SK-N-SH (cell line): ENCODE measurements around the gene TMEM44. TPM values are rescaled to one million over a fixed set of nuclear protein-coding genes. Genes with fewer than 3 reads are reported as not detected.

Source experiments
- CTCF ChIA-PET: fragments of 300-600, 350-600 bp; formaldehyde crosslinking; extraction: SDS; loops from one replicate; lab custom pipeline; 2021; lab: Yijun Ruan, JAX
- POLR2A ChIA-PET: fragments of 350-600 bp; sonication (Branson Sonifier 250); formaldehyde crosslinking; extraction: SDS; loops from one replicate; lab custom pipeline; 2020; ENCODE audit warnings: antibody characterized with exemption, inconsistent platforms; lab: Yijun Ruan, JAX
- DNase-seq: peaks from one replicate; pipeline ENCODE4 v3.0.0; 2012
- H2AFZ ChIP-seq: fragments of 200-600 bp; sonication (generic); 2 replicates; pipeline ENCODE4 v1.8.1; 2016; ENCODE audit warnings: antibody characterized with exemption, mild to moderate bottlenecking, low read depth
- H3F3A ChIP-seq: fragments of 200-600 bp; sonication (generic); replicated peaks from 2 replicates; pipeline ENCODE3; 2016; ENCODE audit warnings: antibody characterized with exemption, mild to moderate bottlenecking; ENCODE audit not compliant: insufficient read depth
- H3K27ac ChIP-seq, 2 experiments: fragments of 200-500 bp in 1 of 2; fragments of 200-600 bp in 1 of 2; sonication (Bioruptor generic) in 1 of 2; sonication (generic), shearing (Covaris generic) in 1 of 2; 2 replicates each; pipeline versions ENCODE4 v1.5.1 to v1.6.1; 2014 to 2016; ENCODE audit warnings: low read depth in 2 of 2, inconsistent platforms in 1 of 2, low read length in 1 of 2, mild to moderate bottlenecking in 1 of 2, mixed read lengths in 1 of 2
- H3K27me3 ChIP-seq: fragments of 200-600 bp; sonication (generic), shearing (Covaris generic); 2 replicates; pipeline ENCODE4 v1.6.1; 2016; ENCODE audit warnings: mixed run types; ENCODE audit not compliant: insufficient read depth
- H3K36me3 ChIP-seq, 2 experiments: fragments of 200-500 bp in 1 of 2; fragments of 200-600 bp in 1 of 2; sonication (Bioruptor generic) in 1 of 2; sonication (generic) in 1 of 2; replicated peaks in 1 of 2; 2 replicates each; pipeline versions ENCODE3 to v1.5.1; 2014 to 2016; ENCODE audit warnings: low read length in 1 of 2, mild to moderate bottlenecking in 1 of 2; ENCODE audit not compliant: insufficient read depth in 2 of 2, control insufficient read depth in 1 of 2
- H3K4me1 ChIP-seq, 2 experiments: fragments of 200-500 bp in 1 of 2; fragments of 200-600 bp in 1 of 2; sonication (Bioruptor generic) in 1 of 2; sonication (generic), shearing (Covaris generic) in 1 of 2; 2 replicates each; pipeline versions ENCODE4 v1.5.1 to v1.6.1; 2014 to 2016; ENCODE audit warnings: low read depth in 1 of 2, low read length in 1 of 2, mixed run types in 1 of 2; ENCODE audit not compliant: insufficient read depth in 2 of 2, control insufficient read depth in 1 of 2
- H3K4me2 ChIP-seq: fragments of 200-600 bp; sonication (generic), shearing (Covaris generic); 2 replicates; pipeline ENCODE4 v1.6.1; 2017; ENCODE audit warnings: mixed run types
- H3K4me3 ChIP-seq, 2 experiments: fragments of 200-500 bp in 1 of 2; fragments of 200-600 bp in 1 of 2; sonication (Bioruptor generic) in 1 of 2; sonication (generic), shearing (Covaris generic) in 1 of 2; 2 replicates each; pipeline versions ENCODE4 v1.5.1 to v1.8.1; 2014 to 2016; ENCODE audit warnings: low read depth in 2 of 2, inconsistent platforms in 1 of 2, low read length in 1 of 2, mild to moderate bottlenecking in 1 of 2, mixed read lengths in 1 of 2, moderate library complexity in 1 of 2
- H3K79me2 ChIP-seq: fragments of 200-600 bp; sonication (generic); 2 replicates; pipeline ENCODE4 v1.8.1; 2017; ENCODE audit warnings: mild to moderate bottlenecking; ENCODE audit not compliant: insufficient read depth
- H3K9ac ChIP-seq: fragments of 200-600 bp; sonication (generic); 2 replicates; pipeline ENCODE4 v1.6.1; 2017; ENCODE audit warnings: mixed run types
- H3K9me2 ChIP-seq: fragments of 200-600 bp; sonication (generic); 2 replicates; pipeline ENCODE4 v1.6.1; 2017; ENCODE audit warnings: mixed run types
- H3K9me3 ChIP-seq: fragments of 200-600 bp; sonication (generic); 2 replicates; pipeline ENCODE4 v1.6.1; 2017; ENCODE audit warnings: mixed run types, mild to moderate bottlenecking, moderate library complexity
- H4K20me1 ChIP-seq: fragments of 200-600 bp; sonication (generic); 2 replicates; pipeline ENCODE4 v1.6.1; 2017; ENCODE audit warnings: mild to moderate bottlenecking, mixed run types; ENCODE audit not compliant: insufficient read depth
- CTCF ChIP-seq: fragments of 200-600 bp; sonication (generic); IDR thresholded peaks from 2 replicates; pipeline ENCODE4 v1.6.1; 2017; ENCODE audit warnings: antibody characterized with exemption, mild to moderate bottlenecking, moderate library complexity
- EZH2phosphoT487 ChIP-seq: fragments of 200-600 bp; sonication (generic); IDR thresholded peaks from 2 replicates; pipeline ENCODE4 v1.6.1; 2017; ENCODE audit warnings: low read depth, mixed run types, mild to moderate bottlenecking, antibody characterized with exemption, moderate library complexity, borderline replicate concordance
- FOXJ3 ChIP-seq: sonication (generic); formaldehyde crosslinking; IDR thresholded peaks from 2 replicates; pipeline ENCODE4 v1.5.1; 2020; ENCODE audit warnings: mild to moderate bottlenecking, missing genetic modification reagents
- FOXM1 ChIP-seq: IDR thresholded peaks from 2 replicates; pipeline ENCODE4 v1.4.0; 2012; ENCODE audit warnings: low read depth, mild to moderate bottlenecking
- GABPA ChIP-seq: IDR thresholded peaks from 2 replicates; pipeline ENCODE4 v1.4.0; 2012; ENCODE audit warnings: low read depth, mild to moderate bottlenecking
- IRF3 ChIP-seq: fragments of 150-350 bp; IDR thresholded peaks from 2 replicates; pipeline ENCODE4 v1.6.1; 2016; ENCODE audit warnings: mild to moderate bottlenecking, low read depth, low read length
- JUND ChIP-seq: IDR thresholded peaks from 2 replicates; pipeline ENCODE4 v1.4.0; 2012
- MEF2A ChIP-seq: IDR thresholded peaks from 2 replicates; pipeline ENCODE4 v1.4.0; 2012; ENCODE audit warnings: low read depth, borderline replicate concordance
- NFIC ChIP-seq: IDR thresholded peaks from 2 replicates; pipeline ENCODE4 v1.4.0; 2012; ENCODE audit warnings: borderline replicate concordance
- RCOR1 ChIP-seq: fragments of 150-350 bp; IDR thresholded peaks from 2 replicates; pipeline ENCODE4 v1.6.1; 2017; ENCODE audit warnings: antibody characterized with exemption, low read length
- USF2 ChIP-seq: fragments of 150-350 bp; IDR thresholded peaks from 2 replicates; pipeline ENCODE4 v1.6.1; 2017; ENCODE audit warnings: antibody characterized with exemption, low read length, low read depth, borderline replicate concordance
- ZBTB33 ChIP-seq: IDR thresholded peaks from 2 replicates; pipeline ENCODE4 v1.4.0; 2012; ENCODE audit warnings: low read depth, borderline replicate concordance
- WGBS: methylation state at CpG from one replicate; pipeline ENCODE4 v1.1.6; 2017; ENCODE audit warnings: low lambda C conversion rate; 5-methylcytosine and 5-hydroxymethylcytosine counted together
- polyA plus RNA-seq, 3 experiments: library from polyadenylated mRNA; depleted of rRNA; stranded (reverse); fragments of >200 nt; gene quantifications; 2 replicates each; pipeline ENCODE4 v1.2.3, GENCODE V29; 2012

TMEM44 gene
- polyA plus RNA-seq, 1 of the 3 experiments (the other 2 are of a cell fraction), result 22.6 TPM

- ChIA-PET CTCF (interaction anchor here (1.0 to 2.7 kb wide), 2 partner anchors 15 to 24 kb away, joined by 3 to 8 read pairs; partner anchors contain the start of gene TMEM44), POLR2A (no interaction called here)
- TF ChIP-seq MEF2A, result no peak
- TF ChIP-seq RCOR1, result no peak
- TF ChIP-seq GABPA, result no peak
- no peak for TF ChIP-seq ZBTB33
- TF ChIP-seq JUND, result no peak
- TF ChIP-seq FOXM1, result no peak
- TF ChIP-seq USF2, result no peak
- no peak for TF ChIP-seq NFIC
- TF ChIP-seq EZH2phosphoT487, result no peak
- TF ChIP-seq CTCF, result no peak
- TF ChIP-seq IRF3, result no peak
- TF ChIP-seq FOXJ3 (CRISPR knock-in tag), result no peak
- H3K4me2 ChIP-seq, result no peak overlapping the region
- no peak for DNase-seq
- no peak overlapping the region for H2AFZ ChIP-seq
- no peak overlapping the region for H3K9ac ChIP-seq
- 97% methylated on average over 13 of the region's 13 CpGs for WGBS
- H4K20me1 ChIP-seq, result no peaks in the 10 kb centered on the region
- no peaks in the 10 kb centered on the region for H3K9me2 ChIP-seq
- H3K79me2 ChIP-seq, result no peaks in the 10 kb centered on the region
- no peak overlapping the region for H3K4me3 ChIP-seq
- H3K9me3 ChIP-seq, result no peaks in the 10 kb centered on the region
- peaks cover 0 to 3% of the 10 kb centered on the region in 2 experiments for H3K36me3 ChIP-seq
- H3K27me3 ChIP-seq, result no peaks in the 10 kb centered on the region
- H3F3A ChIP-seq, result peaks cover 12% of the 10 kb centered on the region
- H3K27ac ChIP-seq, result no peak overlapping the region
- H3K4me1 ChIP-seq, result peaks cover 0 to 7% of the 10 kb centered on the region in 2 experiments; a peak in 1 of 4 replicates
Observed at GRCh38 chr3:194609601-194610000, 23.6 kb downstream of the TMEM44 start.
